Hepatic stellate cell (primary cell): ENCODE measurements around the gene P3H2.
"Not testable (repeated sequence)": the region's sequence is repeated elsewhere in the genome, so short reads cannot be mapped to it uniquely, and the experiment has no call there.

Experiments used
- DNase-seq: peaks from one replicate; pipeline ENCODE4 v3.0.0; 2011; ENCODE audit warnings: low spot score

The P3H2 gene

DNA sequence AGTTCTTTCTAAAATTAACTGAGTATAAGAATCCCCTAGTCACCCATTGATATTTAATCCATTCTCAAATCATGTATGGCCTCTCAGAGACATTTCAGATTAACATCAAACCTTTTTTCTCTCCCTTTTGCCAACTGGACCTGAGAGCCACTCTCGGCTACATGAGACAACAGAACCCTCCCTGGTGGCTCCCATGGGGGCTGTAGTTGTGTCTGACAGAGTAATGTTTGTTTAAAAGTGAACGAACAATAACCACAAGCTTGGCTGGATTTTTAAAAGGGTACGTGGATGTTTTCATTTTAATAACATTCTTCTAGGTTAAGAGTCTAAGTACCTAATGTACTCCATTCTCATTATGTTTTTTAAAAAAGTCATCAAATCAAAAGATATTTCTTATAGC is 37.1 kb downstream of the P3H2 start:
- DNase-seq: no peak

DNA sequence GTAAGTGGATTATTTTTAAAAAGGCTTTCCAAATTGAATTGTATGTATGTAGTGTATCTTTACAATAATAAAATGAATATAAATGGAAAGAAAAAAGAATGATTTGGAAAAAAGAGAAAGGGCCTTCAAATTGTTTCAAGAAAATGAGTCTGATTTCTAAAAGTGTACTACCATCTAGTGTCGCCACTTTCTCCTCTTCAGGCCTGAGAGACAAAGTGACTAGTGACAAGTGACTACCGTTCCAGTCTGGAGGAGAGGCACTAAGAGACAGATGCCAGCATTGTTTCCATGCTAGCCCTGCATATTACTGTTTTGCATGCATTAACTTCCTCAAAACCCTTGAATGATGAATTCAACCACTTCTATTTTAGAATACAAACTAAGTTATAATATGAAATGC is 39.3 kb downstream of the P3H2 start:
- DNase-seq: no peak

DNA sequence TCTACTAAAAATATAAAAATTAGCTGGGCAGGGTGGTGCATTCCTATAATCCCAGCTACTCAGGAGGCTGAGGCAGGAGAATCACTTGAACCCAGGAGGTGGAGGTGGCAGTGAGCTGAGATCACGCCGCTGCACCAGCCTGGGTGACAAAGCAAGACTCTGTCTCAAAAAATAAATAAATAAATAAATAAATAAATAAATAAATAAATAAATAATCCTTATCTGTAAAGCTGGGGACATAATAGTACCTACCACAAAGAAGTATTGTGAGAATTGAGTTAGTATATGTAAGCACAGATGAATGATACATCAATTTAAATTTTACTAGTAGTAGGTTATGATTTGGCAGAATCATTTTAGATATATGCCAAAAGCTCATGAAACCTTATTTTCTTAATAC is 41.5 kb downstream of the P3H2 start:
- not testable (repeated sequence) for DNase-seq

DNA sequence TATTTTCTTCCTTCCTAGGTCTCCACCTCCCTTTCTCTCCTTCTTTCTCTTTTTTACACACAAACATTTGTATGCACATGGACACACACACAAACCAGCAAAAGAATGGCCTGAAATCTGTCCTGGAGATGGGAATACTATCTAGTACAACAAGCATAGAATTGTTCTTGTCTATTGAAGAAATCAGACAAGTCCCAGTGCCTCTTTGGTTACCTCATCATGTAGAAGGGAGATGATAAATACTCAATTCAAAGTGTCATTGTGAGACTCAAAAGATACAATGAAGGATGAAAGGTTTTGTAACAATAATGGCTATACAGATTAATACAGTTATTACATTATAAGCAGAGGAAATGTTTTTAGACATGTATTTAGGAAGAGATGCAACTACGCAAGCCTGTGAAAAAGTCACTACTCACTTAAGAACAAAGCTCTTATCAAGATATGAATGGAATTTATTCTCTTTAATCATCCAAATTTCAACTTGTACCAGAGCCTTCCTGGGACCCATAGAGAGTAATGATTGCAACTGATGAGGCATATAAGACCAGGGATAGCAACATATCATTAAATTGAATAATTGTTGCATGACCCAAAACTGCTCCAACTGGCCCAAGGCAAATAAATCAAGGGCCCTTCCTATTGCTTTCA is 43.2 kb downstream of the P3H2 start:
- no peak for DNase-seq

DNA sequence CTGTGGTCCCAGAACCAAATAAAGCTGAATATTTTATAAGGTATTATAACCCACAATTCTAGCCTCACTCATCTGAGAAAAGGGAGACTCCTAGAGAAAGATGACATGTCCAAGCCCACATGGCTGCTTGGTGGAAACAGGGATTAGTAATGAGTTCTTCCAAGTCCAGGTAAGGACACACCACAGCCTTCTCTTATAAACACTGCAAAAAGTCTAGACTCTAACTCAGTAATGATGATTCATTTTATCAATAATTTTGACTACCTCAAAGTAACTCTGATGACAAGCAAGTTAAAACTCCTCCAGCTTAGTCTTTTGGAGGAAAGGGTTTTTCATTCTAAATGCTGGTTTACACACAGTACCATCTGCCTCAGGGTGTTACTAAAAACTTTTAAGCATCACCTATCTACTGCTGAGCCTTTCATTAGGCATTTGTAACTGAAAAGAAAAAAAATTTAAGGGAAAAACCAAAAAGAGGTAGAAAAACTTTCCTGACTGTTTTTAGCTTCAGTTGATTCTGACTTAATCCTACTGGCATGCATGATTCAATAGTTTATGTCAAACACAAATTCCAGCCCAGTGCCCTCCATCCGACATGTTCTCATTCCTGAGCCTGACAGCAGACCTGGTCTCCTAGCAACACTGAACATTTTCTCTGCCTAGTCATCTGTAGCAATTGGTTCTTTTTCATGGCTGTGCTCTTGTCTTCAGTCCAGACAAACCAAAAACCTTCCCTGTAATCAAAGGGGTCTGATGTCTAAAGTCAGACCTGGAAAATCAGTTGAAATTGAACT is 43.9 kb downstream of the P3H2 start:
- DNase-seq: peak; percentile 76

DNA sequence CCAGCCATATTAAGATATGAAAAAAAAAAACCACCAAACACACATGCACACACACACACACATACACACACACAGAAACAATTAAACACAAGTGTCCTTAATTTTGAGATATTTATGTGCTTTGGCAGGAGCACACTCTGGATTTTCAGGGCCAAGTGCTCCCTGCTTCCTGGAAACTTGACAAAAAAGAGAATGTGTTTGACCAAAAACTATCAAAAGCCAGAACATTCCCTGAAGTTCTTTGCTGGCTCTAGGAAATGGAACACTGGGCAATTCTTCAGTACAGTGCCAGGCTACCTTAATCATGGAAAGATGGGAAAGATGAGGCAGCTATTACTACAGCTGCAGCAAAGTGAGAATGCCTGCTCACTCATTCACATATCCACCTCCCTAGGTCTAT is 44.6 kb downstream of the P3H2 start:
- no peak for DNase-seq

DNA sequence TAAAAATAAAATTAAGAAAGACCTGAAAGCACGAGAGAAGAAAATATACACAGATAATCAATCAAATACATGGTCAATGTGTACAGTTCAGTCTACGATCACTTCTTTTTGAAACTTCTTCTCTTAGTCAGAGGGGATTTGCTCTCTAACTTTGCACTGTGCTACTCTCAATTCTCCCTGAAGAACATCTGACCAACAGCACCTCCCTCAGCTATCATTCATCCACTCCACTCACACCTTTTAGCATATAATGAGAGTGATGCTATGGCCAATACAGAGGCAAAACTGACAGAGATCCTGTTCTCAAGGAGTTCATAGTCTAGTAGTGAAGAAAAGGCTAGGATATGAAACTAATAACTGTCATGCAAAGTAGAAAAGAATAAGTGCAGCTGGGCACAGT is 45.9 kb downstream of the P3H2 start:
- no peak for DNase-seq

DNA sequence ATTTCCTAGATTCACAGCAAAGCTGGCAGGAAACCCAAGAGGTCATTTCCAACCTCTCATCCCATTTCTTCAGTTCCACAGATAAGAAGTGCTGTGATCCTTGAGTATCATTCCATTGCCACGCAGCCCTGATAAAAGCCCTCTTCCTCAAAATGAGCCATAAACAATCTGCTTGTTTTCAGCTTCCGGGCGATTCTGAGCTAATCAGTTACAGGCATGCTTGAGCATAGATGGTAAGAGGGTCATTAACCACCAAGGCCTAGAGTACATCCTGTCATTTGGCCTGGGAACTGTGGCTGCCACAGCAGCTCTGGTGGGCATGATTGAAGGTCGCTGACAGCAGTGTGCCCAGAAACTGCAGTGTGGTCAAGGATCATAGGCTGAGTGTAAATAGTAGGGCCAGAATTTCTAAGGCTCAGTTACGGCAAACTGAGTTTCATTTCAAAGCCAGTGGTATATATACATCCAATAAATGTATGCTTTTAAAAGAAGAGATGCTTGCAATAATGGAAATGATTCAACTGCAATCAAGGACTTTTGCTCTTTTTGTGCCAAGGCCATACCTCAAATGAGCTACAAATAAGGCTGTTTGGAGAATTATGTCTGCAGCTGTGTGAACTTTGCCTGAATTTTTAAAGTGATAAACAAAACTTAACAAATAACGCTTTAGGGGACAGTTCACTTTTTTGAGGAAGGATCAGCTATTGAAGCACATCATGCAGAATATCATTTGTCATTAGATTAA is 47.3 kb downstream of the P3H2 start:
- DNase-seq: no peak

DNA sequence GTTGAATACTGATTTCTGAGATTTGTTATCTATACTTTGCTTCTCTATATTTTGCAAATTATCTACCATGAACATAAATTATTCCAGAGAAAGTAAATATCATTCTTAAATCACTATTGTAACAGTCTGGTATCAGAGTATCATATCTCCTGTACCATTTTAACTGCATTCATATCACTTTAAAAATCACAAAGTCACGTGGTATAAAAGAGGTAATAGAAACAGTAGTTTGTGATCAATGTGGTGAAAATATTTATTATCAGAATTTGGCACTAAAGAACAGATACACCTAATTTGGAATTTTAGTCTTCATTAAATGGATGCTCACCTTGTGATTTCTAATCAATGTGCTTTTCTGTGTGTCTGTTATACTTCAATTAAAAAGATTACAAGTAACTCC is 47.8 kb downstream of the P3H2 start:
- no peak for DNase-seq

DNA sequence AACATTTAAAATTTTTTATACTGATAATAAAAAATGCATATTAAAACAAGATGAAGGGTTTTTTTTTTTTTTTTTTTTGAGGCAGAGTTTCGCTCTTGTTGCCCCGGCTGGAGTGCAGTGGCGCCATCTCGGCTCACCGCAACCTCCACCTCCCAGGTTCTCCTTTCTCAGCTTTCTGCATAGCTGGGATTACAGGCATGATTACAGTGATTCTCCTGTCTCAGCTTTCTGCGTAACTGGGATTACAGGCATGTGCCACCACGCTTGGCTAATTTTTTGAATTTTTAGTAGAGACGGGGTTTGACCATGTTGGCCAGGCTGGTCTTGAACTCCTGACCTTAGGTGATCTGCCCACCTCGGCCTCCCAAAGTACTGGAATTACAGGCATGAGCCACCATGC is 48.8 kb downstream of the P3H2 start:
- not testable (repeated sequence) for DNase-seq

DNA sequence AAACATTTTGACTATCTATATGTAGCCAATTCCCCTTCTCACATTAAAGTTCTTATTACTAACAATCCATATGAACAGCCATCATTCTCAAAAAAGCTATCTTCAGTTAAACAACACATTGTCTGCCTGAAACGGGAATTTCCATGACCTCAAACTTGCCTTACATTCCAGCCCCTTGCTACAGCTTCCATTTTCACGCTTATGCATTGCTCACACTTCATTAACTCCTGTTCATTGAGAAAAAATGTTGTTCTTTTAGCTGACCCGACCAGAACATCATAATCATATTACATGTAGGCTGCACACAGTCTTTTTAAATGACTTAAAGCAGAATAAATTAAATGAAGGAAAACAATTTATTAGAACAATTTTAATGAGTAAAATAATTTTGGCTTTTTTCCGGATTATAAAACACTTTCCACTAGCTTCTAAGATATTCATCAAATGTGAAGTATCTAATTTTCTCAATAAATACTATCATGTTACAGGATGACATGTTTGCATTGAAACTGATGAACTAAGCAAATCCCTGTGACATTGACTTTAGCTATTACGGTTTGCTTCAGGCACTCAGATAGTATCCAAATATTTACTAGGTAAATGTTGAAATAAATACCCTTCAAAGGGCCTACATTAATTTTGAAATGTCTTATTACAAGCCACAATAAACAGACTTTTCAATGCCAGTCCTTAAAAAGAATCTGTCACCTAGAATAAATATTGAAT is 49.9 kb downstream of the P3H2 start:
- no peak for DNase-seq

DNA sequence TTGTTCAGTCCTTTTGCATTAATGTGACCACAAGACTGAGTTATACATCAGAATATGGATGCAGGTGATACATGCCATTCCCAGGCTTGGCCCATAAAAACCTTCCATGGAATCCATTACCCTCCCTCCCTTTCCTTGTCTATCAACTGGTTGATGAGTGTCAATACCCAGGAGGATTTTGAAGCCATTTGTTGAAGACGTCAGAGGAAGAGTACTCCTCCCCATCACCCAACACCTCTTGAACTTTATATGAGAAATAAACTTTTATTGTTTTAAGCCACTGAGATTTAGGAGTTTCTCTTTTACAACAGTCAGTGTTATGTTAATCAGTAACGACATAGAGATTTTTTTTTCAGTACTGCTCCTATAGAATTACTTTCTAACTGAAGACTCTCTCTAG is 55.5 kb downstream of the P3H2 start:
- DNase-seq: no peak

DNA sequence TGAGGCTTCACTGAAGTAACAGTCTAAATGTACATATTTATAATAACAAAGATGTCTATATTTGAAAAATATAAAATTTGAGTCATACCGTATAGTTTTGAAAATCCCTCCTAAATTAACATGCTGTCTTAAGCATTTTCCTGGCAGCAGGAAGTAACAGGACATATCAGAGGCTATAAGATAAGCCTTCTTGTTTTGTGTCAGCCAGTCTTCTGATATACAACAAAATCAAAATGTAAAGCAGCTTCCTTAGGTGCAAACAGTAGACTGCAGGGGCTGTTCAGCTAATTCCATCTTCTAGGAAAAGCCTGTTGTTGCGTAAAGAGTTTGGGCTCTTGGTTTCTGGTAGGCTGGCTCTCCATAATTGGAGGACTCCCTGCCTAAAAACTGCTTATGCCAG is 56.0 kb downstream of the P3H2 start:
- no peak for DNase-seq

DNA sequence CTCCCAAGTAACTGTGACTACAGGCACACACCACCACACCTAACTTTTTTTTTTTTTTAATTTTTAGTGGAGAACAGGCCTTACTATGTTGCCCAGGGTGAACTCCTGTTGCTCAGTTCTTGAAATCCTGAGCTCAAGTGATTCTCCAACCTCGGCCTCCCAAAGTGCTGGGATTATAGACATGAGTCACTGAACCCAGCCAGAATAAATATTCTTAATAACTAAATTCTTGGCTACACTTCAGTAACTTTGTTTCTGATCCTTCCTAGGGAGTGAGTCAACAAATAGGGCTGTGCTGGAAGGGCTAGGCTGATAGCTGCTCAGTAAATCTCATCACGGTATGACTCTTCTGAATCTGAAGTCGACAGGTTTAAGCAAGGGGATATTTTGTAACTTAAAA is 56.6 kb downstream of the P3H2 start:
- peak; percentile 26 for DNase-seq

DNA sequence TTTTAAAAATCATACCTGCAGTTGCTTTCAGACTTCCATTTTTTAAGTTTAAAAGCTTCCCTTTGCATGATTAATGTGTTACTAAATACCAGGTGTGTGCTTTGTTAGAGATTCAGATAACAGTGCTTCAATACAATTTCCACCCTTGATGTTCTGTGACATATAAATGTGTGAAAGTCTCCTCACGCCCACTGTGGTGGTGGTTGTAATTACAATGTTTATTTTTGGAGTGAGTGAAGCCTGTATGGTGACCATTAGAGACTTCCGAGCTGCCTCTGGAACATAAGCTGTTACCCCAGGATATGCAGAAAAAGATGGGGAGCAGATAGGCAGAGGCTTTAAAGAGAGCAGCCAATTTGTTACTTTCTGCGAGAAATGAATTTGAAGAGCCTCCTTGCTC is 57.2 kb downstream of the P3H2 start:
- DNase-seq: no peak

DNA sequence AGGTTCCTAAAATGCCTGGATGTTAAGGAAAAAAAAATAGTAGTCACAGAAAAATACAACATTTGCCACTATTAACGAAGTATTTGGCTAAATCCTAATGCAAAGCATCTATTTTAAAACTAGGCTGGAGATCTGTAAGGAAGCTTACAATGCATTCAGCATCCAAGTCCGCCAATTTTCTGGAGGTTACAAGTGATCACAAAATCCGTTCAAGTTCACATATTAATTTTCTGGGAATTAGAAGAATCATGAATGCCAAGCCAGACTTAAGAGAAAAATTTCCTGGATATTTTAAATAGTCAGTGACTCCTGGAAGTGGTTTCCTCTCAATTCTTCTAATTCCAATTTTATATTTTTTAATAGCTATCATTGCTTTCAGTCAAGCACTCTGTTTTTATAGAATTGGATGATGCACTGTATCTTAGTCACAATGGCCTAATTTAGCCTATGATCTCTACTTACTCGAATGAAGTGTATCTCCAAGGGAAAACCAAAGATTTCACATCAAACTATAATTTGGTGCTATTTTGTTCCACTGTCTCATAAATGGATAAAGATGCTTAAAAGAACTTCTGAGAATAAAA is 60.4 kb downstream of the P3H2 start:
- no peak for DNase-seq

DNA sequence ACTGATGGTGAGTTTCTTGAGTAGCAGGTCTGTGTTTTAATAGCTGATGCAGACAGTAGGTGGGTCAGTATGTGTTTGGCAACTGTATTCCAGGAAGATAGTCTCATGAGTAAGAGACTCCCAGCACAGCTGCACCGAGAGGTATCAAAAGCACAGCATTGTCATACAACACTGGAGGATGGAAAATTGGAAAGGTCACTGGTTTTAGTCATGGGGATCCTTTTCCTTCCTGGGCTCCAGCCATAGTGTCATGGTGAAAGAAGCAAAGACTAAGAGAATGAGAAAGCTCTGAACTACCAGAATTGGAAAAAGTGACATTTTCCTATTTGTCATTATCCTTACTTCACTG is 61.5 kb downstream of the P3H2 start:
- DNase-seq: no peak

DNA sequence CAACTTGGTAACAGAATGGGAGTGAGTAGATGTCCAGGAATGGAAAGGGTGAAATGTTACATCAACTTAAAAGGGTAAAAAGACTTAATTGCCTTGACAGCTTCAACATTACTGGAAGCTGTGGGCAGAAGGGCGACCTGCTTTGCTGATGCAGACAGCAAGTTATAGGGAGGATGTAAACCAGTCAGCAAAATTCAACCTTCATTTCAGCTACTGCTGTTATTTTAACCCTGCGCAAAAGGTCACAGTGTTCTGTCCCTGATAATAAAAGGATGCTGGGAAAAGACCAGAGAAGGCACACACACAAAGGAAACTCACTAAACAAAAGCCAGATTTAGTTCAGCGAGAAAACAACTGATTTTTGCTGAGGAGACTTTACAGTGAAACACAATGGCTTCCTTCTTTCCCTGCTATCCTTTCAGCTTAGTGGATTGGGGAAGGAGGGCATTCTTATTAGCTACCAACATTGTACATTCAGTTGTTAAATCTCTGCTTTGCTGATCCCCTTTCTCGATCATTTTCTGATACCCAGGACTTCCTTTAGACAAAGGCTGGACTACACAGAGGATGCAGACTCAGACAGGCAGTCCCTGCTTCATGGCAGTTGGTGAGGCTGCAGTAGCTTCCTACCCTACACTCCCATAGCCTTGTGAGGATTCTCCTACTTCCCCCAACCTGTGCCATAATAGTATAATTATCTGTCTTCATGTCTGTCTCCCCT is 62.0 kb downstream of the P3H2 start:
- DNase-seq: no peak

DNA sequence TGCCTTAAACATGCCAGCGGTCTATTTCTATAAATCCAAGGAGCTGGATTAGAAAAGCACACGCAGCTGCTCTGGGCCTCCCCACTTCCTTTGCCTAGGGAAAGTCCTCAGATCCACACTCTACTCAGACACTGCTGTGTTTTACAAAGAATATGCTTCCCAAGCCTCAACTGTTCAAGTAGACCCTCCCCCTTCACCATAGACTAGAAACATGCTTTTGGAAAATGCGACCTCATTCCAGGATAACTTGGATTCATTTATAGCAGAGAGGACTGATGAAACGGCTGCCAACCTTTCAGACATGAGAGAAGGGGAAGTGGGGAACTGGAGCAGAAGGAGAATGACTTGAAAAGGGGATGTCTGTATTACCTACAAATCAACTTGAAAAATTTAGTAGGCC is 64.0 kb downstream of the P3H2 start:
- no peak for DNase-seq

DNA sequence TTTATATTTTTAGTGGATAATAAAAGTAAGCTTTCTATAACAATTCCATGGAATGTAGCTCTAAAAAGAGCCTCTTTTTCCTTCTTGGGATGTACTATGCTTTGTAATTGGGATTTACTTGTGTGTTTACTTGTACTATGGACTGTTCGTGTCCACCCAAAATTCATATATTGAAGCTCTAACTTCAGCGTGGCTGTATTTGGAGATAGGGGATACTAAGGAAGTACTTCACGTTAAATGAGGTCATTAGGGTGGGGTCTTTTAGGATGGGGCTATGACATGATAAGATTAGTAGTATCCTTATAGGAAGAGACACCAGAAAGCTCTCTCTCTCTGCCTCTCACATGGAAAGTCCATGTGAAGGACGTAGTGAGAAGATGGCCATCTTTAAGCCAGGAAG is 64.9 kb downstream of the P3H2 start:
- no peak for DNase-seq

DNA sequence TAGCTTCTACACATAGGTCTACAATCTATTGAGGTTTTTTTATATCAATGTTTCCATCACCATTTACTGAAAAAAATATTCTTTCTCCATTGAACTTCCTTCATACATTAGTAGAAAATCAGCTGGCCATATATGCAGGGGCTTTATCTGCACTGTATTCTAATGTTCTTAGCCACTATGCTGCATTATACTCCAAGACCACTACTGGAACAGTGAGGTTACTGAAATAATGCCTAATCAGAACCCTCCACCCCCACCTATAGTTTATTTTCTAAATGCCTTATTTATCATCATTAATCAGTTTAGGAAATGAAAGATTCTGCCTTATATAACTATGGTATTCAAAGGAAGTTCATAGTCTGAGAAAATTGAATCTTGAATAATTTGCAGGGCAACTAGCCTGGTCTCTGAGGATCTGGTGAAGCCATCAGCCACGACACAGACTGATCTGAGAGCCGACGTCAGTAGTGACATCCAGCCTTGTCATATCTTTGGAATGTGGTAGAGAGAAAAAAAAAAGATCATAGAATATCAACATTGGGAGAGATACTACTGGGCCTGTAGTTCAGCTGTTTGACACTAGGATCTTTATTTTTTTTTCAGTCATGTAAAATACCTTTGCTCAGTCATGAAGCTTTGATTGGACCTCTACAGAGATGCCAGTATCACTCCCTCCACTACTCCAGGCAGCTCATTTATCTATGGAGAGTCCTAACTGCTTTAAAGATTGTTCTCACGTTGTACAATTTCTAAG is 66.6 kb downstream of the P3H2 start:
- peak; percentile 41 for DNase-seq
